PC-3 (cell line): ENCODE data around the gene UBE2U. TPM values are rescaled to one million over a fixed set of nuclear protein-coding genes. Genes with fewer than 3 reads are reported as not detected.
"Not testable (repeated sequence)": the region's sequence is repeated elsewhere in the genome, so short reads cannot be mapped to it uniquely, and the experiment has no call there.

ENCODE experiments used
- ATAC-seq: fragments of 200-7000 bp; cut with Tn5 transposase; 2 replicates; pipeline ENCODE4 v1.9.1; 2020; ENCODE audit warnings: mild to moderate bottlenecking, moderate library complexity
- BruUV-seq: library from RNA; stranded (reverse); fragments of 400-500 nt; replicated peaks from 2 replicates; lab custom pipeline; 2021; lab: Mats Ljungman, UMichigan
- CTCF ChIA-PET: fragments of 300-600 bp; sonication (Branson Sonifier 250); formaldehyde crosslinking; loops from one replicate; lab custom pipeline; 2022; ENCODE audit warnings: antibody characterized with exemption; lab: Charles Lee
- POLR2A ChIA-PET: fragments of 300-600 bp; sonication (Branson Sonifier 250); formaldehyde crosslinking; loops from one replicate; lab custom pipeline; 2022; ENCODE audit warnings: antibody characterized with exemption; ENCODE audit not compliant: unreplicated experiment; lab: Charles Lee
- DNase-seq: peaks from one replicate; pipeline ENCODE4 v3.0.0-alpha.2; 2015
- H2AFZ ChIP-seq: fragments of 300-600 bp; sonication (generic); 2 replicates; pipeline ENCODE4 v1.6.0; 2016; ENCODE audit warnings: antibody characterized with exemption, low read length
- H3F3A ChIP-seq: fragments of 300-600 bp; sonication (generic); one replicate; pipeline ENCODE4 v1.6.0; 2017; ENCODE audit warnings: antibody characterized with exemption, low read length, control low read depth, mild to moderate bottlenecking; ENCODE audit not compliant: unreplicated experiment
- H3K27ac ChIP-seq: fragments of 300-600 bp; sonication (generic); 2 replicates; pipeline ENCODE4 v1.5.1; 2016; ENCODE audit warnings: mild to moderate bottlenecking, low read length
- H3K27me3 ChIP-seq: fragments of 300-600 bp; sonication (generic); 2 replicates; pipeline ENCODE4 v1.6.1; 2016; ENCODE audit warnings: low read length, mixed read lengths
- H3K36me3 ChIP-seq: fragments of 300-600 bp; sonication (generic); 2 replicates; pipeline ENCODE4 v1.6.1; 2016; ENCODE audit warnings: low read depth, mixed run types, low read length, mixed read lengths
- H3K4me1 ChIP-seq: fragments of 300-600 bp; sonication (generic); 2 replicates; pipeline ENCODE4 v1.5.1; 2016; ENCODE audit warnings: low read length; ENCODE audit not compliant: insufficient read depth
- H3K4me2 ChIP-seq: fragments of 300-600 bp; sonication (generic); 2 replicates; pipeline ENCODE4 v1.6.0; 2016; ENCODE audit warnings: low read length
- H3K4me3 ChIP-seq: fragments of 300-600 bp; sonication (generic); 2 replicates; pipeline ENCODE4 v1.5.1; 2016; ENCODE audit warnings: mild to moderate bottlenecking, low read length, mixed read lengths
- H3K79me2 ChIP-seq: fragments of 300-600 bp; sonication (generic); 2 replicates; pipeline ENCODE4 v1.6.1; 2017; ENCODE audit warnings: low read length, mixed read lengths
- H3K9ac ChIP-seq: fragments of 300-600 bp; sonication (generic); 2 replicates; pipeline ENCODE4 v1.6.0; 2016; ENCODE audit warnings: mild to moderate bottlenecking, low read length
- H3K9me2 ChIP-seq: fragments of 300-600 bp; sonication (generic); replicated peaks from 2 replicates; pipeline ENCODE4 v1.6.1; 2016; ENCODE audit warnings: mixed run types, low read length, mixed read lengths
- H3K9me3 ChIP-seq: fragments of 300-600 bp; sonication (generic); 2 replicates; pipeline ENCODE4 v1.6.1; 2016; ENCODE audit warnings: low read length, mixed read lengths
- H4K20me1 ChIP-seq: fragments of 300-600 bp; sonication (generic); 2 replicates; pipeline ENCODE4 v1.6.1; 2016; ENCODE audit warnings: low read length, mixed read lengths
- EZH2 ChIP-seq: fragments of 300-600 bp; sonication (generic); IDR thresholded peaks from one replicate; pipeline ENCODE4 v1.6.1; 2017; ENCODE audit warnings: antibody characterized with exemption, mild to moderate bottlenecking, low read length; ENCODE audit not compliant: unreplicated experiment
- EZH2phosphoT487 ChIP-seq: fragments of 300-600 bp; sonication (generic); IDR thresholded peaks from 2 replicates; pipeline ENCODE4 v1.6.1; 2018; ENCODE audit warnings: mild to moderate bottlenecking, antibody characterized with exemption, low read length, borderline replicate concordance
- intact Hi-C: fragments of 100-400 bp; cut with micrococcal nuclease; formaldehyde crosslinking; loops from 2 replicates; pipeline ENCODE4 v1.9.0; 2023
- total RNA-seq: library from RNA; depleted of rRNA; stranded (reverse); fragments of >200 nt; gene quantifications from 2 replicates; pipeline ENCODE4 v1.2.3, GENCODE V29; 2014
- TF ChIP-seq, protein P1 (sequence below): fragments of 300-600 bp; sonication (generic); conservative IDR thresholded peaks from 2 replicates; pipeline ENCODE4 v1.5.1; 2017; ENCODE audit warnings: antibody characterized with exemption, low read depth, mild to moderate bottlenecking, low read length

The UBE2U gene
- total RNA-seq, 1 experiment from 2014 or later: not detected

DNA sequence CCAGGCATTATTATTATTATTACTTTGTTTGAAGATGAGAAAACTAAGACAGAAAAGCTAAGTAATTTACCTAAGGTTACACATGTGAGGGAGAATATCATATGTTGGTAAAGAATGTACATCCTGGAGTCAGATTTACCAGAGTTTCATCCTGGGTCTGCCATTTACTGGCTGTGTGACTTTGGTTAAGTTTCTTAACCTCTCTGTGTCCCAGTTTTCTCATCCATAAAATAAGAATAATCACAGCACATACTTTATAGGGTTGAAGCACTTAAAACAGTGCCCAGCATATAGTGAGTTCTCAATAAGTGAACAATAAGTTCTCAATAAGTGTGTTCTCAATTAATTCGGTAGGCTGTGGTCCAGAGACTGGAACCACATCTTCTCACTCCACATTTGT is 32.5 kb downstream of the UBE2U start:
- BruUV-seq: no TSS peak
- Histone ChIP-seq H3K9me3 (0 out of 2 replicates have a peak, but pooled peaks cover 6% of the 10 kb centered on the region), H3K27ac (no peak overlapping the region)

DNA sequence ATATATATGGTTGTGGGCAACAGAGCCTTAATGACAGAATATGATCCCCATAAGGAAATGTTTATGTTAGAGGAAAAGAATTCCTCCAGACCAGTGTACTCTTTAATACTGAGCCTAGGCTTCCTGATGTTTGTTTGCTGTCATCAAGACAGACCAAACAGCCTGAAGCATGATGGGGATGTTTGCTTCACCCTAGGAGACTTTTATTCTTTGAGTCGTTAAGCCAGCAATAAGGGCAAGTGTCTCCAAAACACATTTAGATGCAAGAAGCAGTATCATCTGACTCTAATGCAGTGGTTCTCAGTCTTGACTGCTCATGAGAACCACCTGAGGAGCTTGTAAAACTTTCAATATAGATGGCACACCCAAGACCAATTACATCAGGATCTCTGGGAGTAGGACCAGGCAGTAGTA is 33.1 kb downstream of the UBE2U start:
- H3K9ac ChIP-seq: no peak overlapping the region
- ChIA-PET CTCF (no interaction called here), POLR2A (no interaction called here)
- H3K4me1 ChIP-seq: 0 out of 2 replicates have a peak, but pooled peaks cover 2% of the 10 kb centered on the region
- no peak for DNase-seq
- TF ChIP-seq EZH2phosphoT487 (no peak), EZH2 (no peak)
- TF ChIP-seq, protein P1, sequence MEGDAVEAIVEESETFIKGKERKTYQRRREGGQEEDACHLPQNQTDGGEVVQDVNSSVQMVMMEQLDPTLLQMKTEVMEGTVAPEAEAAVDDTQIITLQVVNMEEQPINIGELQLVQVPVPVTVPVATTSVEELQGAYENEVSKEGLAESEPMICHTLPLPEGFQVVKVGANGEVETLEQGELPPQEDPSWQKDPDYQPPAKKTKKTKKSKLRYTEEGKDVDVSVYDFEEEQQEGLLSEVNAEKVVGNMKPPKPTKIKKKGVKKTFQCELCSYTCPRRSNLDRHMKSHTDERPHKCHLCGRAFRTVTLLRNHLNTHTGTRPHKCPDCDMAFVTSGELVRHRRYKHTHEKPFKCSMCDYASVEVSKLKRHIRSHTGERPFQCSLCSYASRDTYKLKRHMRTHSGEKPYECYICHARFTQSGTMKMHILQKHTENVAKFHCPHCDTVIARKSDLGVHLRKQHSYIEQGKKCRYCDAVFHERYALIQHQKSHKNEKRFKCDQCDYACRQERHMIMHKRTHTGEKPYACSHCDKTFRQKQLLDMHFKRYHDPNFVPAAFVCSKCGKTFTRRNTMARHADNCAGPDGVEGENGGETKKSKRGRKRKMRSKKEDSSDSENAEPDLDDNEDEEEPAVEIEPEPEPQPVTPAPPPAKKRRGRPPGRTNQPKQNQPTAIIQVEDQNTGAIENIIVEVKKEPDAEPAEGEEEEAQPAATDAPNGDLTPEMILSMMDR: no peak
- intact Hi-C loops: no loop called here
- no peaks in the 10 kb centered on the region for H3K36me3 ChIP-seq
- H3K27me3 ChIP-seq: no peaks in the 10 kb centered on the region
- H3F3A ChIP-seq: no peaks in the 10 kb centered on the region
- no peak overlapping the region for H3K4me2 ChIP-seq
- H3K79me2 ChIP-seq: no peaks in the 10 kb centered on the region
- no peak overlapping the region for H3K27ac ChIP-seq
- H2AFZ ChIP-seq: no peak overlapping the region
- BruUV-seq: no TSS peak
- no peaks in the 10 kb centered on the region for H3K9me2 ChIP-seq
- no peak for ATAC-seq
- no peak overlapping the region for H3K4me3 ChIP-seq
- 0 out of 2 replicates have a peak, but pooled peaks cover 4% of the 10 kb centered on the region for H3K9me3 ChIP-seq
- H4K20me1 ChIP-seq: no peaks in the 10 kb centered on the region

More for the DNA sequence above, 32.5 kb downstream of the UBE2U start:
- POLR2A ChIA-PET: no interaction called here
- CTCF ChIA-PET: no interaction called here
- DNase-seq (no peak), ATAC-seq (no peak)
- H3K4me3 ChIP-seq: no peak overlapping the region
- intact Hi-C loops: no loop called here
- H3K4me1 ChIP-seq: 0 out of 2 replicates have a peak, but pooled peaks cover 4% of the 10 kb centered on the region
- H3K36me3 ChIP-seq: no peaks in the 10 kb centered on the region
- H3K9me2 ChIP-seq: no peaks in the 10 kb centered on the region
- no peaks in the 10 kb centered on the region for H3K27me3 ChIP-seq
- no peaks in the 10 kb centered on the region for H4K20me1 ChIP-seq
- H3F3A ChIP-seq: no peaks in the 10 kb centered on the region
- H3K79me2 ChIP-seq: no peaks in the 10 kb centered on the region
- H2AFZ ChIP-seq: no peak overlapping the region
- no peak overlapping the region for H3K4me2 ChIP-seq
- TF ChIP-seq EZH2phosphoT487: no peak
- TF ChIP-seq, protein P1: no peak
- no peak for TF ChIP-seq EZH2
- H3K9ac ChIP-seq: no peak overlapping the region

DNA sequence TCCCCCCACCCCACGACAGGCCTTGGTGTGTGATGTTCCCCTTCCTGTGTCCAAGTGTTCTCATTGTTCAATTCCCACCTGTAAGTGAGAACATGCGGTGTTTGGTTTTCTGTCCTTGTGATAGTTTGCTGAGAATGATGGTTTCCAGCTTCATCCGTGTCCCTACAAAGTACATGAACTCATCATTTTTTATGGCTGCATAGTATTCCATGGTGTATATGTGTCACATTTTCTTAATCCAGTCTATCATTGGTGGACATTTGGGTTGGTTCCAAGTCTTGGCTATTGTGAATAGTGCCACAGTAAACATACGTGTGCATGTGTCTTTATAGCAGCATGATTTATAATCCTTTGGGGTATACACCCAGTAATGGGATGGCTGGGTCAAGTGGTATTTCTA is 36.1 kb downstream of the UBE2U start:
- CTCF ChIA-PET, H3K9ac ChIP-seq, H3F3A ChIP-seq, BruUV-seq, H2AFZ ChIP-seq, H3K79me2 ChIP-seq, H3K9me2 ChIP-seq, H3K4me2 ChIP-seq, intact Hi-C loops, POLR2A ChIA-PET, H3K4me3 ChIP-seq, H3K36me3 ChIP-seq, DNase-seq, H3K9me3 ChIP-seq, H4K20me1 ChIP-seq, H3K27me3 ChIP-seq, ATAC-seq, H3K27ac ChIP-seq: not testable (repeated sequence)
- H3K4me1 ChIP-seq: peaks cover 14% of the 10 kb centered on the region
